Pancreas (tissue), 10 donors: ENCODE results near the gene UBQLN4. TPM values are rescaled to one million over a fixed set of nuclear protein-coding genes. Genes with fewer than 3 reads are reported as not detected.

Experiments used
- ATAC-seq, 4 donors: fragments of 200-7000 bp; cut with Tn5 transposase; one replicate each; pipeline versions ENCODE4 v1.8.0 to v1.9.1; 2020; ENCODE audit warnings: mild to moderate bottlenecking in 4 of 4, moderate library complexity in 4 of 4
- DNase-seq, 6 donors: peaks; one replicate each; pipeline ENCODE4 v3.0.0-alpha.2; 2020
- FAIRE-seq: peaks from 2 replicates; lab custom pipeline; 2012; peaks lifted over from hg19 to GRCh38; lab: Jason Lieb, UNC
- H3K27ac ChIP-seq, 4 donors: fragments of 200-600 bp; sonication (generic); 1 replicate in 3 of 4; 2 replicates in 1 of 4; pipeline versions ENCODE4 v1.5.0 to v1.8.0; 2020
- H3K27me3 ChIP-seq, 4 donors: fragments of 200-600 bp; one replicate each; pipeline ENCODE4 v1.8.0; 2021
- H3K36me3 ChIP-seq, 3 donors: fragments of 200-600 bp; sonication (generic) in 1 of 3; one replicate each; pipeline versions ENCODE4 v1.5.0 to v1.8.0; 2020 to 2021
- H3K4me1 ChIP-seq, 3 donors: fragments of 200-600 bp; one replicate each; pipeline ENCODE4 v1.8.0; 2021
- H3K4me3 ChIP-seq, 4 donors: fragments of 200-600 bp; sonication (generic) in 2 of 4; one replicate each; pipeline versions ENCODE4 v1.5.0 to v1.8.0; 2020 to 2021
- H3K9me3 ChIP-seq, 4 donors: fragments of 200-600 bp; one replicate each; pipeline ENCODE4 v1.8.0; 2021
- WGBS, 2 donors: extraction: QIAGEN DNeasy Blood & Tissue Kit; methylation state at CpG; one replicate each; pipeline ENCODE4 v1.1.7; 2013; 5-methylcytosine and 5-hydroxymethylcytosine counted together
- intact Hi-C, 3 donors: fragments of 100-400 bp; cut with DNase I; formaldehyde crosslinking; loops; one replicate each; pipeline versions ENCODE4 v1.11.1 to v1.14.2; 2022
- polyA plus RNA-seq, 2 donors: library from polyadenylated mRNA; stranded (reverse); fragments of 200-250 nt; gene quantifications; one replicate each; pipeline ENCODE4 v1.2.3, GENCODE V29; 2013
- total RNA-seq, 6 donors: library from RNA; stranded (reverse); fragmentation: NEBNext Ultra II Directional in 4 of 6; extraction: Animal tissue kit (Norgen Biotek cat#: 25700) in 4 of 6; gene quantifications; one replicate each; pipeline versions ENCODE4 v1.2.1 to v1.2.4, GENCODE V29; 2021 to 2023
- TF ChIP-seq, protein P1 (sequence below), 4 donors: fragments of 200-600 bp; sonication (generic) in 3 of 4; IDR thresholded peaks; one replicate each; pipeline versions ENCODE4 v1.5.0 to v1.8.0; 2021; ENCODE audit warnings: antibody characterized with exemption in 4 of 4
- donor health status: healthy with polysubstance abuse.
- donor health status: DM: no; HTN: no; CAD: no; lungs with moderate emphysema.
- donor health status: DM: no; HTN: no; CAD: no.
- donor health status: control.
- donor health status: control.
- donor health status: Bipolar disorder and iron deficiency.
- donor health status: DM: yes; HTN: yes; CAD: no.
- donor health status: DM: no; HTN: no; CAD: no.
- donor health status: DM: no; HTN: no; CAD: no.
- donor health status: DM: yes; HTN: yes; CAD: no.

Gene UBQLN4
- total and polyA plus RNA-seq, 8 donors = 14.1 to 28.2 (median 18.4) TPM

DNA sequence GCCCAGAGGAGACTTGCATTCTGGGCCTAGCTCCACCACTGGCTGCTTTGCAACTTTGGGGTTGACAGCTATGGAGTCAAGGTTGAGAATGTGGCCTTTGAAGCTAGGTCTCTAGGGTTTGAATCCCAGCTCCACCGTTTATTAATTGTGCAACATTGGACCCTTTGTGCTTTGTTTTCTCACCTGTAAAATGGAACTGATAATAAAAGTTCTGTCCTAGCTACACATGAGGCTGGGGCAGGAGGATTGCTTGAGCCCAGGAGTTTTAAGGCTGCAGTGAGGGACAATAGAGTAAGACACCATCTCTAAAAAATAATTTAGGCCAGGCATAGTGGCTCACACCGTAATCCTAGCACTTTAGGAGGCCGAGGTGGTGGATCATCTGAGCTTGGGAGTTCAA, 45.7 kb upstream of the UBQLN4 start:
- TF ChIP-seq, protein P1, sequence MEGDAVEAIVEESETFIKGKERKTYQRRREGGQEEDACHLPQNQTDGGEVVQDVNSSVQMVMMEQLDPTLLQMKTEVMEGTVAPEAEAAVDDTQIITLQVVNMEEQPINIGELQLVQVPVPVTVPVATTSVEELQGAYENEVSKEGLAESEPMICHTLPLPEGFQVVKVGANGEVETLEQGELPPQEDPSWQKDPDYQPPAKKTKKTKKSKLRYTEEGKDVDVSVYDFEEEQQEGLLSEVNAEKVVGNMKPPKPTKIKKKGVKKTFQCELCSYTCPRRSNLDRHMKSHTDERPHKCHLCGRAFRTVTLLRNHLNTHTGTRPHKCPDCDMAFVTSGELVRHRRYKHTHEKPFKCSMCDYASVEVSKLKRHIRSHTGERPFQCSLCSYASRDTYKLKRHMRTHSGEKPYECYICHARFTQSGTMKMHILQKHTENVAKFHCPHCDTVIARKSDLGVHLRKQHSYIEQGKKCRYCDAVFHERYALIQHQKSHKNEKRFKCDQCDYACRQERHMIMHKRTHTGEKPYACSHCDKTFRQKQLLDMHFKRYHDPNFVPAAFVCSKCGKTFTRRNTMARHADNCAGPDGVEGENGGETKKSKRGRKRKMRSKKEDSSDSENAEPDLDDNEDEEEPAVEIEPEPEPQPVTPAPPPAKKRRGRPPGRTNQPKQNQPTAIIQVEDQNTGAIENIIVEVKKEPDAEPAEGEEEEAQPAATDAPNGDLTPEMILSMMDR (IDR thresholded peaks at IDR 0.05) = no peak
- FAIRE-seq (no peak), DNase-seq (no peak), ATAC-seq (no peak)
- H3K36me3 ChIP-seq = no peaks in the 10 kb centered on the region
- no peaks in the 10 kb centered on the region for H3K27me3 ChIP-seq
- WGBS, 2 donors = 57 to 68% methylated on average over 3 of the region's 3 CpGs
- no peak overlapping the region for H3K27ac ChIP-seq
- peaks cover 0 to 15% (median 9%) of the 10 kb centered on the region in 3 donors for H3K4me1 ChIP-seq
- intact Hi-C loops = no loop called here
- H3K4me3 ChIP-seq = no peak overlapping the region
- no peaks in the 10 kb centered on the region for H3K9me3 ChIP-seq

DNA sequence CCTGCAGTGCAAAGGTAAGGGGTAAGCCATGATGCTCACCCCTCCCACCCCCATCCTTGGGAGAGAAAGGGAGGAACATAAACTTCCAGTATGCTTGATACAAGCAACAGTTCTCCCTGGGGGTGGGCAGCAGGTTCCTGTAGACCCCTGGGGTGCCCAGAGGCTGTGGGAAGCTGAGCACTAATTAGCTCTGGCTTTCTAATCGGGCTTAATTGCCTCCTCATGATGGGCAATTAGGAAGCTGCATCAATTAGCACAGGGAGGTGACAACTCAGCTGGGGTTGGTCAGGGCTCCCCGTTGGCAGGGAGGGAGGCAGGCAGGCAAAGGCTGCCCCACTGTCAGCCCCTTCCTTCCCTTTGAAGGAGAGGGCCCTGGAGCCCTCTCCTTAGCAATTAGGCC, 45.2 kb upstream of the UBQLN4 start:
- Histone ChIP-seq H3K27ac (no peak overlapping the region), H3K9me3 (no peaks in the 10 kb centered on the region), H3K27me3 (no peaks in the 10 kb centered on the region), H3K36me3 (no peaks in the 10 kb centered on the region), H3K4me3 (no peak overlapping the region), H3K4me1 (peaks cover 0 to 10% (median 4%) of the 10 kb centered on the region in 3 donors)
- FAIRE-seq = no peak
- intact Hi-C loops = no loop called here
- DNase-seq = no peak
- ATAC-seq = no peak
- WGBS, 2 donors = 80 to 94% methylated on average over 2 of the region's 2 CpGs
- TF ChIP-seq, protein P1 (IDR thresholded peaks at IDR 0.05) = no peak

DNA sequence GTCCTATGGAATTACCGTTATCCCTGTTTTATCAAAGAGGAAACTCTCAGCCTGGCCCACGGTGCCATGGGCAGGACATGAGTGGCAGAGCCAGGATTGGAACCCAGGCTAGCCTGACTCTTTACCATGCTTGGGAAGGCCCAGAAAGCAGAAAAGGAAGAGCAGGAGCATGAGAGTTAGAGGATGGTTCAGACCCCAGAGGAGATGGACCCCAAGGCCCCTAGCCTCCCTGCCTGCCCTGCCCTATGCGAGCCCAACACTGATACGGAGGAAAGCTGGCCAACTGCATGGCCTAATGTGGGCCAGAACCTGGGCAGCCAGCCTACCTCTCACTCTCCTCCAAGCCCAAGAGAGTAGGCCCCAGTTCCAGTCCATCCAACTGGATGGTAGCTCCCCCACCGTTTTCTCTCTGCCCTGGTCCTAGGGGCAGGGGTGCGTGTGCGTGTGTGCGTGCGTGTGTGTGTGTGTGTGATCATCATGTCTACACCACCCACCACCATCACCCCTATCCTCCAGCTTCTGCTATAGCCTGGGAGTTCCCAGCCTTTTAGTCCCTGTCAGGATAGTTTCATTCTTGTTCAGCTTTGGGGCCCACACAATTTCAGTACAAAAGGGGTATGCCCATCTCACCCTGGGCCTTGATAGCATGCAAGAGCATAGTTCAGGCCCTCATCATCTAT, 44.0 kb upstream of the UBQLN4 start:
- Histone ChIP-seq H3K4me1 (peaks cover 0 to 3% (median 0%) of the 10 kb centered on the region in 3 donors), H3K9me3 (no peaks in the 10 kb centered on the region), H3K36me3 (no peaks in the 10 kb centered on the region), H3K27ac (peak overlapping the region in 1 of 4 donors; percentile 57), H3K27me3 (no peaks in the 10 kb centered on the region), H3K4me3 (no peak overlapping the region)
- WGBS, 2 donors = 84 to 86% methylated on average over 9 of the region's 9 CpGs
- no peak for ATAC-seq
- intact Hi-C loops = loop anchor here in 1 of 3 donors (2.0 kb wide), 1 partner anchor 33 kb away; no protein-coding TSS in a partner anchor
- DNase-seq = peak in 1 of 6 donors; percentile 1
- FAIRE-seq = no peak
- TF ChIP-seq, protein P1 (IDR thresholded peaks at IDR 0.05) = no peak

DNA sequence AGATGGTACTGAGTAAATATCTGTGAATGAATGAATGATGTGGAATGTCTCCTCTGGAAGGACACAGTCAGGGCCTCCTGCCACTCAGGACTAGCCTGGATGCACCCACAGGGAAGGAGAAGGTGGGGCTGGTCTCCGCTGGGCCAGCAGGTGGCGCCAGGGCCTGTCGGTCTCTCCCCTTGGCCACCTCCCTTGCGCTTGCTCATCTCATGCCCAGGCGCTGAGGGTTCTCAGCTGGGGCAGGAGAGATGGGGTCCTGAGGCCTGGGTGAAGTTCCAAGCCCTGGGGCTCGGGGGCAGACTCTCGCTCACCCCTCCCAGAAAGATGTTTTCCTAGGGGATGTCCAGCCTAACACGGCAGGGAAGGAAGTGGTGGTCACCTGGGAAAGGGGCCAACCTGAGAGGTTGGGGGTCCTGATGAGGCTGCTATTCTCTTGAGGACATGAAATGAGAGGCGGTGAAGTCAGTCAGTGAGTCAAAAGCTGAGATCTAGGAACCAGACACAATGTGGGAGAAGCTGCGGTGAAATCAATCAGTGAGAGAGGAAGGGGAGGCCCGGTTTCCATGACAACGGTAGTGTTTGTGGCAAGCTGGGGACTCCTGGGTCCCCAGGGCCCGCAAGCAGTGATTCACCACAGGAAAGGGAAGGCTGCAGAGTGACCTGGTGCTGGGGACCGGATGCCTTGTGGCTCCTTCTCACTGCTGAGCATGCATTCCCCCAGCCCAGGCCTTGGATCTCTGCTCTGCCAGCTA, 43.2 kb upstream of the UBQLN4 start:
- DNase-seq (peak; percentile 82 to 95 (median 91)), ATAC-seq (peak; percentile 98 to 99 (median 98)), FAIRE-seq (no peak)
- H3K9me3 ChIP-seq = no peaks in the 10 kb centered on the region
- H3K36me3 ChIP-seq = no peaks in the 10 kb centered on the region
- H3K27ac ChIP-seq = peak overlapping the region in 2 of 4 donors; percentile 57 to 65
- TF ChIP-seq, protein P1 (IDR thresholded peaks at IDR 0.05) = peak; percentile 90 to 95 (median 93)
- WGBS, 2 donors = 29 to 33% methylated on average over 14 of the region's 14 CpGs
- peaks cover 0 to 3% (median 0%) of the 10 kb centered on the region in 3 donors for H3K4me1 ChIP-seq
- H3K4me3 ChIP-seq = no peak overlapping the region
- no peaks in the 10 kb centered on the region for H3K27me3 ChIP-seq
- intact Hi-C loops = loop anchor here in 1 of 3 donors (2.0 kb wide), 1 partner anchor 34 kb away; no protein-coding TSS in a partner anchor
